Left ventricle myocardium inferior (tissue), 1 donor: ENCODE results near the gene MMEL1. TPM values are rescaled to one million over a fixed set of nuclear protein-coding genes. Genes with fewer than 3 reads are reported as not detected.

Source experiments
- DNase-seq: peaks from one replicate; pipeline ENCODE4 v3.0.0-alpha.2; 2020
- H3K27ac ChIP-seq: fragments of 200-600 bp; replicated peaks from 2 replicates; pipeline ENCODE4 v1.8.0; 2021
- H3K27me3 ChIP-seq: fragments of 200-600 bp; 2 replicates; pipeline ENCODE4 v1.8.0; 2021; ENCODE audit warnings: low read depth
- H3K36me3 ChIP-seq: fragments of 200-600 bp; 2 replicates; pipeline ENCODE4 v1.8.0; 2021
- H3K4me1 ChIP-seq: fragments of 200-600 bp; 2 replicates; pipeline ENCODE4 v1.8.0; 2021
- H3K4me3 ChIP-seq: fragments of 200-600 bp; 2 replicates; pipeline ENCODE4 v1.8.0; 2021; ENCODE audit warnings: mild to moderate bottlenecking, moderate library complexity
- H3K9me3 ChIP-seq: fragments of 200-600 bp; replicated peaks from 2 replicates; pipeline ENCODE4 v1.8.0; 2021
- CTCF ChIP-seq: fragments of 200-600 bp; IDR thresholded peaks from 2 replicates; pipeline ENCODE4 v1.8.0; 2021; ENCODE audit warnings: antibody characterized with exemption, mild to moderate bottlenecking, borderline replicate concordance
- intact Hi-C: fragments of 100-400 bp; cut with micrococcal nuclease; formaldehyde crosslinking; loops from one replicate; pipeline ENCODE4 v1.11.0; 2022
- total RNA-seq: library from RNA; stranded (reverse); fragmentation: NEBNext Ultra II Directional; extraction: Animal tissue kit (Norgen Biotek cat#: 25700); gene quantifications from one replicate; pipeline ENCODE4 v1.2.1, GENCODE V29; 2021
- donor health status: DM: no; HTN: yes; CAD: no; lungs with severe emphysema.

Gene MMEL1
- total RNA-seq, 1 donor from 2014 or later = 0.82 TPM

DNA sequence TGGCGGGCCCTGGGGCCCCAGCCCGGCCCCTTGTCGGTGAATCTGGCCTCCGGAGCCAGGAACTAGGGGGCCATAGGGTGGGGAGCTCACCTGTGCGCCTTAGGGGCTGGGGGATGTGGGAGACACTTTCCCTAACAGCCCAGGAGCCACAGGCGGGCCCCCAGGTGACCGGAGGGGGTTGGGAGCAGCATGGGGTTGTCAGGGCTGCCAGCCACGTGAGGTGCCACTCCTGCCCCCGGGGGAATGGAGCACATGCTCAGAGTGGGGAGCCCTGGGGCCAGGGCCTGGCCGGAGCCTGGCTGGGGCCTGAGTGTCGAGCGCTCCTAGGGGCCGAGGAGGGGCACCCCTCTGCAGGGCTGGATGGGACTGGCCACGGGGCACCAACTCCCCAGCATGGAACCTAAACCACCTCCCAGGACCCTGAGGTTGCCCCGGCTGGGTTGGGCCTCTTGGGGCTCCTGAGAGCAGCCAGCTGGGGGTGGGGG lies 26.4 kb downstream of the MMEL1 start:
- no peaks in the 10 kb centered on the region for H3K36me3 ChIP-seq
- H3K27me3 ChIP-seq = peaks cover 90% of the 10 kb centered on the region
- TF ChIP-seq CTCF = no peak
- H3K4me3 ChIP-seq = no peak overlapping the region
- DNase-seq = no peak
- H3K9me3 ChIP-seq = no peaks in the 10 kb centered on the region
- peaks cover 15% of the 10 kb centered on the region for H3K4me1 ChIP-seq
- intact Hi-C loops = no loop called here
- no peak overlapping the region for H3K27ac ChIP-seq

- no peak overlapping the region for H3K4me3 ChIP-seq
- TF ChIP-seq CTCF = no peak
- no peaks in the 10 kb centered on the region for H3K36me3 ChIP-seq
- peaks cover 83% of the 10 kb centered on the region for H3K27me3 ChIP-seq
- no peak overlapping the region for H3K27ac ChIP-seq
- intact Hi-C loops = no loop called here
- H3K9me3 ChIP-seq = peaks cover 7% of the 10 kb centered on the region
- DNase-seq = no peak
- H3K4me1 ChIP-seq = peaks cover 11% of the 10 kb centered on the region
Measured at GRCh38 chr1:2605509-2606395, 27.1 kb downstream of the MMEL1 start.

DNA sequence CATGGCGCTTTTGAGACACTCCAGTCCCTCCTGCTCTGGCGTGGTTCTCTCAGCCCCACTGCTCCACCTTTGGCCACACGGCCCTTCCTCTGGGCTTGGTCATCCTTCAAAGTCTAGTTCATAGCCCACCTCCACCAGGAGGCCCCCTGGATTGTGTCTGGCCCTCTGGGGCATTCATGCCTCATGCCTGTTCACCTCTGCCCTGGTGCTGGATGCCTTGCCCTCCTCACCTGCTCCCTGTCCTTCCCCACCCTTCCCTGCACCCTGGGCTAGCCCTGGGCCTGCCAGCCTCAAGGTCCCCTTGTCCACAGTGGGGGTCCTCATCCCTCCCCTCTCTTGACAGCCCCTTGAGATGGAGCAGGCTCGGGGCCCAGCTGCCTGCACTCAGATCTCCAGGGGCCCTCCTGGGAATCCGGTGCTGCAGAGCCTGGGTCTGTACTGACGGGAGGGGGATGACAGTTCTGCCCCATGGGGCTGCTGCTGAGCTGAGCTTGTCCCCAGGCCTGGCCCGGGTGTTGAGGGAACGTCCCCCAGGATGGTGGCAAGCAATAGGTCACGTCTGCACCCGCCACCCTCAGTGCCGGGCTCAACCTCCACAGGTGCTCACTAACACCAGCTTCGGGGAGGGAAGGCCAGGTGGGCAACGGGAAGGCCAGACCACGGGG lies 27.8 kb downstream of the MMEL1 start:
- Histone ChIP-seq H3K27ac (no peak overlapping the region), H3K4me3 (no peak overlapping the region), H3K36me3 (no peaks in the 10 kb centered on the region), H3K9me3 (peaks cover 13% of the 10 kb centered on the region), H3K4me1 (peaks cover 8% of the 10 kb centered on the region), H3K27me3 (peaks cover 75% of the 10 kb centered on the region)
- intact Hi-C loops = no loop called here
- no peak for DNase-seq
- TF ChIP-seq CTCF = no peak

DNA sequence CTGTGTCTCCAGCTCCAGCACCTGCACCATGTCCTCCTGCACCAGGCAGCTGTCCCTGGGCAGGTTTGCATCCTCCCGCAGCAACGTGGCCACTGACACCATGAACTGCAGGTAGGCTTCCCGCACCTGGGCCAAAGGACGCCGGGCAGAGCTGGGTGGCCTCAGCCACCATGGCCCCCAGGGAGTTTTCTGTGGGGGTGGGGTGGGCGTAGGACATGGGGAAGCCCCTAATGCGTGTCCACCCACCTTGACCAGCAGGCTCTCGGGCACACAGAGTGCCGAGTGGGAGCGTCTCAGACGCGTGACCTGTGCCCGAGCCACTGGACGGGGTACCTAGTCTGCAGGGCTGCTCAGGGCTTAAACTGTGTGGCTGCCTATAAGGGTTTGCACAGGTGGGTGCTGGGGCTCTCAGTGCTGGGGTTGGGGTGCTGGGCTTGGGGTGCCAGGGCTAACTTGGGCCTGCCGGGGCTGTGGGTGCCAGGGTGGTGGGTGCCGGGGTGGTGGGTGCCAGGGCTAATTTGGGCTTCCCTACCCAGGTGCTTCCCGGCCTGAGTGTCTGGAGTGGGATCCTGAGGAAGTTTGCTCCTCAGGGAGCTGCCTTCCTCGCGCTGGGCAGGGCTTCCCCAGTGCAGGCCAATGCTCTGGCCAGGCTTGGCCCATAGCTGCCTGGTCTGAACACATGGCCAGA lies 28.5 kb downstream of the MMEL1 start:
- no peaks in the 10 kb centered on the region for H3K36me3 ChIP-seq
- no peak for TF ChIP-seq CTCF
- H3K9me3 ChIP-seq = peaks cover 20% of the 10 kb centered on the region
- H3K27ac ChIP-seq = no peak overlapping the region
- peaks cover 68% of the 10 kb centered on the region for H3K27me3 ChIP-seq
- intact Hi-C loops = no loop called here
- H3K4me3 ChIP-seq = no peak overlapping the region
- DNase-seq = no peak
- H3K4me1 ChIP-seq = peaks cover 8% of the 10 kb centered on the region

DNA sequence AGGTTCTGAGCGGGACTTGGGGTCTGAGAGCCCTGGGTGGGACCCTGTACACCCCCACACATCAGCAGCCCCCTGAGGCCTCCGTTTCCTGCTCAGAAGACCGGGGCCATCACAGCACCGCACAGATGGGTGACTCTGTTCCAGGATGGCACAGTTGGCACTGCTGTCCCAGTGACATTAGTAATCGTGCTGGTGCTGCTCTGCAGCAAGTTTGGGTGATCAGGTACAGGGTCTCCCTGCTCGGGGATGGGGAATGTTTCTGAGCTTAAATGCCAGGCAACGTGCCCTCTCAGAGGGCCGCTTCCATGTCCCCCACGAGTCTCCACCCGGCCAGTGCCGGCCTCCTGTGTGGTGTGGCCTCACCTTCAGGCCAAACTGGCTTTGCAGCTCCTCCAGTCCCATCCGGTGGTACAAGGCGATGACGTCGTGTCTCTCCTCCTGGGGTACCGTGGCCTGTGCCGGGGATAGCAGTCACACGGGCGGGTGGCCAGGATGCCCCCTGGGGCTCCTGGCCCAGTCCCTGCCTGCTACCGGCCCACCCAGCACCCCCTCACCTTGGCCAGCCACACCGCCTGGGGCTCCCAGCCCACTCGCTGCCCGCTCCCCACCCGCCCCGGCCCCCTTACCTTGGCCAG lies 29.2 kb downstream of the MMEL1 start:
- no peak for TF ChIP-seq CTCF
- peaks cover 26% of the 10 kb centered on the region for H3K9me3 ChIP-seq
- no peak for DNase-seq
- H3K36me3 ChIP-seq = no peaks in the 10 kb centered on the region
- H3K27ac ChIP-seq = no peak overlapping the region
- H3K4me1 ChIP-seq = peaks cover 8% of the 10 kb centered on the region
- no peak overlapping the region for H3K4me3 ChIP-seq
- intact Hi-C loops = no loop called here
- peaks cover 64% of the 10 kb centered on the region for H3K27me3 ChIP-seq
